Osteoblast (primary cell): ENCODE results near the gene EXD3. TPM values are rescaled to one million over a fixed set of nuclear protein-coding genes. Genes with fewer than 3 reads are reported as not detected.

Experiments
- DNase-seq: peaks from one replicate; pipeline ENCODE4 v3.0.0; 2011; ENCODE audit warnings: low spot score, mixed read lengths; ENCODE audit not compliant: insufficient read length; ENCODE audit errors: missing footprints
- H2AFZ ChIP-seq: 2 replicates; pipeline ENCODE4 v1.6.0; 2011; ENCODE audit warnings: mild to moderate bottlenecking, low read length
- H3K27ac ChIP-seq: 2 replicates; pipeline ENCODE4 v1.5.1; 2011; ENCODE audit warnings: mild to moderate bottlenecking, low read depth, low read length, moderate library complexity
- H3K27me3 ChIP-seq: 2 replicates; pipeline ENCODE4 v1.6.0; 2012; ENCODE audit warnings: mild to moderate bottlenecking, control low read depth, inconsistent platforms, low read length, moderate library complexity; ENCODE audit not compliant: insufficient read depth
- H3K36me3 ChIP-seq: 2 replicates; pipeline ENCODE4 v1.5.1; 2011; ENCODE audit warnings: mild to moderate bottlenecking, low read length, control low read depth, moderate library complexity; ENCODE audit not compliant: insufficient read depth
- H3K4me1 ChIP-seq: 2 replicates; pipeline ENCODE4 v1.5.1; 2011; ENCODE audit warnings: mild to moderate bottlenecking, low read length, control low read depth, moderate library complexity; ENCODE audit not compliant: insufficient read depth
- H3K4me2 ChIP-seq: 2 replicates; pipeline ENCODE4 v1.6.0; 2011; ENCODE audit warnings: mild to moderate bottlenecking, low read length; ENCODE audit not compliant: insufficient read depth
- H3K4me3 ChIP-seq: fragments of 200-600 bp; sonication (generic); 3 replicates; pipeline ENCODE4 v1.5.1; 2012; ENCODE audit warnings: mild to moderate bottlenecking, low read length, inconsistent platforms; ENCODE audit not compliant: insufficient read depth
- H3K79me2 ChIP-seq: 2 replicates; pipeline ENCODE4 v1.6.0; 2012; ENCODE audit warnings: mild to moderate bottlenecking, low read length, control low read depth, inconsistent platforms; ENCODE audit not compliant: insufficient read depth
- H3K9me3 ChIP-seq: 2 replicates; pipeline ENCODE4 v1.5.1; 2011; ENCODE audit warnings: low read depth, low read length, control low read depth
- H4K20me1 ChIP-seq: 2 replicates; pipeline ENCODE4 v1.6.0; 2012; ENCODE audit warnings: mild to moderate bottlenecking, low read length, control low read depth; ENCODE audit not compliant: insufficient read depth
- total RNA-seq: library from RNA; depleted of rRNA; stranded (reverse); fragments of >200 nt; gene quantifications from 2 replicates; pipeline ENCODE4 v1.2.3, GENCODE V29; 2012
- TF ChIP-seq, protein P1 (sequence below): IDR thresholded peaks from 2 replicates; pipeline ENCODE4 v1.5.1; 2011; ENCODE audit warnings: mild to moderate bottlenecking, low read depth, low read length, moderate library complexity; ENCODE audit errors: extremely low read depth

EXD3 gene
- total RNA-seq, 1 donor = 7.6 TPM

DNA sequence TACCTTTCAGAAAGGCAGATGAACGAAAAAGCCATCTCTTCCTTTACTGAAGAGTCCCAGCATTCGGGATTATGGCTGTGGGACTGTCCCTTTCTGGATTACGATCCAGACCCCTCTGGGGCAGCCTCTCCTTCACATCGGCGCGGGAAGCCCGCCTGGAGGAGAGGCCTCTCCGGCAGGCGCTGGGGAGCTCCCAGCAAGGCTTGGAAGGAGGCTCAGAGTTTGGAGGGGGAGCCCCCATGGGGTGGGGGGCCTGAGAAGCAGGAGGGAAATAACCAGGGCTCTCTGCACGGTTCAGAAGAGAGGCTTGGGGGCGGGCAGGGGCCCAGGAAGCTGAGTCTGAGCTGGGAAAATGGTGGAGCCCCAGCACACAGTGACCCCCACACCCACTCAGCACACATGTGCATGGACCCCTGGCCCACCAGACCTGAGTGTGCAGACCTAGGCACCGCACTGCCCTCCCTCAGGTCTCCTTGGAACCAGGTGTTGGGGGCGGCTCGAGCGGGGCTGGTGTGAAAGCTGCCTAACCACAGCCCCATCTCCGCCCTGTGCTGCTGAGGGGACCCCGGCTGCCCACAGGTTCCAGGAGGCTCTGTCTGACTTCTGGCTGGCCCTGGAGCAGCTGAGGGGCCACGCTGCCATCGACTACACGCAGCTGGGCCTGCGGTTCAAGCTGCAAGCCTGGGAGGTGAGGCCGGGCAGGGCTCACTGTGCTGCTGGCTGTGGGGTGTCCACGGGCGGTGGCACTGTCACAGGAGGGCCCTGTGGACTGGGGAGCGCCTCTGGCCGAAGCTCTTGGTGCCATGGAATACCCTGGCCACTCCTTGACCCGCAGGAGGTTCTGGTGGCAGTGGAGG lies 4.7 kb upstream of the EXD3 start:
- Histone ChIP-seq H3K36me3 (no peaks in the 10 kb centered on the region), H3K27me3 (no peaks in the 10 kb centered on the region)
- TF ChIP-seq, protein P1, sequence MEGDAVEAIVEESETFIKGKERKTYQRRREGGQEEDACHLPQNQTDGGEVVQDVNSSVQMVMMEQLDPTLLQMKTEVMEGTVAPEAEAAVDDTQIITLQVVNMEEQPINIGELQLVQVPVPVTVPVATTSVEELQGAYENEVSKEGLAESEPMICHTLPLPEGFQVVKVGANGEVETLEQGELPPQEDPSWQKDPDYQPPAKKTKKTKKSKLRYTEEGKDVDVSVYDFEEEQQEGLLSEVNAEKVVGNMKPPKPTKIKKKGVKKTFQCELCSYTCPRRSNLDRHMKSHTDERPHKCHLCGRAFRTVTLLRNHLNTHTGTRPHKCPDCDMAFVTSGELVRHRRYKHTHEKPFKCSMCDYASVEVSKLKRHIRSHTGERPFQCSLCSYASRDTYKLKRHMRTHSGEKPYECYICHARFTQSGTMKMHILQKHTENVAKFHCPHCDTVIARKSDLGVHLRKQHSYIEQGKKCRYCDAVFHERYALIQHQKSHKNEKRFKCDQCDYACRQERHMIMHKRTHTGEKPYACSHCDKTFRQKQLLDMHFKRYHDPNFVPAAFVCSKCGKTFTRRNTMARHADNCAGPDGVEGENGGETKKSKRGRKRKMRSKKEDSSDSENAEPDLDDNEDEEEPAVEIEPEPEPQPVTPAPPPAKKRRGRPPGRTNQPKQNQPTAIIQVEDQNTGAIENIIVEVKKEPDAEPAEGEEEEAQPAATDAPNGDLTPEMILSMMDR = no peak

DNA sequence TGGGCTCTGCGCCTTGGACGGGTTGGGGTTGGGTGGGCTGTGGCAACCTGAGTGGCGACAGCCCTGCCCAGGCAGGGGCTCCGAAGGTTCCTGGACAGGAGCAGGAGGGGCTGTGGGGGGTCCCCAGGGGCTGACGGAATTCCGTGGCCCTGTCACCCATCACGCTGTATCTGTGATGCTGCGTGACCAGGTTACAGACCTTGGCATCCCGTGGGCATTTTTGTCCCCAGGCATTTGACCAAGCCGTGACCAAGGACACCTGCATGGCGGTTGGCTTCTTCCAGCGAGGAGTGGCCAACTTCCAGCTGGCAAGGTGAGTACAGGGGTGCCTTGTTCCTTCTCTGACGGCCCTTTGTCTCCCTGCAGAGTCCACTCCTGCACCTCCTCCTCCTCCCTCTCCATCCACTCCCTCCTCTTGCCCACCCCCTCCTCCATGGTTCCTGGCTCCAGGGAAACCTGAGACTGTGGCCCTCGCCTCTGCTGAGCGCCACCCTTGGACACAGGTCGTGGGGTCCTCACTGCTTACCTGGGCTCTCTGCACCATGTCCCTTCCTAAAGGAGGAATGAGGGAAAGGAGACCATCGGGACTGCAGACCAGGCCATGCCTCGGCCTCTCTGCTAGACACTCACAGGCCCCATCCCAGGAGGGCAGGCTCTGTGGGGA lies 3.2 kb upstream of the EXD3 start:
- TF ChIP-seq, protein P1 = no peak
- Histone ChIP-seq H3K4me2 (no peak overlapping the region), H3K27me3 (no peaks in the 10 kb centered on the region), H4K20me1 (no peaks in the 10 kb centered on the region), H2AFZ (no peak overlapping the region), H3K27ac (no peak overlapping the region), H3K9me3 (no peaks in the 10 kb centered on the region), H3K36me3 (no peaks in the 10 kb centered on the region), H3K4me1 (peaks cover 12% of the 10 kb centered on the region), H3K4me3 (no peak overlapping the region), H3K79me2 (peaks cover 13% of the 10 kb centered on the region)
- DNase-seq = no peak

More for the DNA sequence above, 4.7 kb upstream of the EXD3 start:
- no peaks in the 10 kb centered on the region for H4K20me1 ChIP-seq
- H3K4me1 ChIP-seq = peaks cover 4% of the 10 kb centered on the region
- peak; percentile 82 for DNase-seq
- H3K4me2 ChIP-seq = no peak overlapping the region
- H3K27ac ChIP-seq = no peak overlapping the region
- H2AFZ ChIP-seq = no peak overlapping the region
- H3K4me3 ChIP-seq = no peak overlapping the region
- no peaks in the 10 kb centered on the region for H3K9me3 ChIP-seq
- no peaks in the 10 kb centered on the region for H3K79me2 ChIP-seq

DNA sequence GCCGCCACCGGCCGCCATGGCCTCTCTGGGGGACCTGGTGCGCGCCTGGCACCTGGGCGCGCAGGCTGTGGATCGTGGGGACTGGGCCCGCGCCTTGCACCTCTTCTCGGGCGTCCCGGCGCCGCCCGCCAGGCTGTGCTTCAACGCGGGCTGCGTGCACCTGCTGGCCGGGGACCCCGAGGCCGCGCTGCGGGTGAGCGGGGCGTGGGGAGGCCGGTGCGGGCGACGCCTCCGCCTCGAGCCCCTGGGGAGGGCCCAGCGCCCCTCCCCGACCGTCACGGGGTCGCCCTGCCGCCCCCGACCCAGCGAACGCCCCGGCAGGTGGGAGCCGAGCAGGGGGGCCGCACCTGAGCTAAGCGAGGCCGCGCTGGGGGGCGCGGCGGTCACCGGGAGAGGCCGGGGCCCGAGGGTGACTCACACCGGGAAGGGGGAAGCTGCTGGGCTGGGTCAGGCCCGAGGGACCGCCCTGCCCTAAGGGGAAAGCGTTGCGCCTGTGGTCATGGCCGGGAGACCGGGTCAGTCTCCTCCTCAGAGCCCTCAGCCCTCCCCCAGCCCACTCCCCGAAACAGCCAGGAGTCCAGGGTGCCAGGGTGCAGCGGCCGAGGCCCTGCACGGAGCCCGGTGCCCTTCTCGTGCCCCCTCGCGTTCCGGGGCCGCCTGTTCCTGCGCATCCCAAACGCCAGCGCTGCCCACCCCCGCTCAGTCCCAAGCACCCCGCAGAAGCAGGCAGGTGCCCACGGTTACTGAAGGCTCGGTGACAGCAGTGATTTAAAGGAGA lies 741 bp upstream of the EXD3 start:
- Histone ChIP-seq H3K36me3 (no peaks in the 10 kb centered on the region), H3K4me1 (peaks cover 12% of the 10 kb centered on the region), H3K79me2 (peaks cover 20% of the 10 kb centered on the region), H3K9me3 (no peaks in the 10 kb centered on the region), H3K4me3 (peak overlapping the region; percentile 87), H3K4me2 (peak overlapping the region; percentile 69), H3K27me3 (no peaks in the 10 kb centered on the region), H4K20me1 (no peaks in the 10 kb centered on the region), H2AFZ (peak overlapping the region; percentile 74), H3K27ac (no peak overlapping the region)
- TF ChIP-seq, protein P1 = no peak
- DNase-seq = peak; percentile 91
